ENCODE results near the gene WDFY4. TPM values are rescaled to one million over a fixed set of nuclear protein-coding genes. Genes with fewer than 3 reads are reported as not detected.

Gene WDFY4
- polyA plus RNA-seq, 1 of the 3 experiments (the other 2 are of a cell fraction) = not detected

- H3K79me2 ChIP-seq (ENCODE audit: insufficient read depth) = no peaks in the 10 kb centered on the region
- H3K9ac ChIP-seq = no peak overlapping the region
- no peaks in the 10 kb centered on the region for H3K9me2 ChIP-seq
- H3K4me2 ChIP-seq = no peak overlapping the region
- no peak for TF ChIP-seq CHD2 (IDR thresholded peaks at IDR 0.05; ENCODE audit: low read length, partially characterized antibody)
- TF ChIP-seq EP300 (IDR thresholded peaks at IDR 0.05; ENCODE audit: borderline replicate concordance in 1 of 2, low read depth in 1 of 2, low read length in 1 of 2) = no peak
- no peak for TF ChIP-seq PBX3 (IDR thresholded peaks at IDR 0.05)
- no peak for TF ChIP-seq TCF12 (IDR thresholded peaks at IDR 0.05)
- no peak for TF ChIP-seq POLR2AphosphoS5 (IDR thresholded peaks at IDR 0.05; ENCODE audit: low read depth, low read length)
- no peak for TF ChIP-seq USF1 (IDR thresholded peaks at IDR 0.05; ENCODE audit: borderline replicate concordance, low read depth)
- no peak for TF ChIP-seq MXI1 (IDR thresholded peaks at IDR 0.05; ENCODE audit: low read depth, low read length)
- TF ChIP-seq GABPA (IDR thresholded peaks at IDR 0.05; ENCODE audit: low read depth) = no peak
- TF ChIP-seq CTCF (IDR thresholded peaks at IDR 0.05) = no peak
- TF ChIP-seq RAD21 (IDR thresholded peaks at IDR 0.05; ENCODE audit: low read length) = no peak
- TF ChIP-seq NFIC (IDR thresholded peaks at IDR 0.05; ENCODE audit: borderline replicate concordance) = no peak
- no peak for TF ChIP-seq SMC3 (IDR thresholded peaks at IDR 0.05; ENCODE audit: low read depth, low read length)
- TF ChIP-seq GATA2 (CRISPR knock-in tag; IDR thresholded peaks at IDR 0.05) = no peak
- TF ChIP-seq ZBTB33 (IDR thresholded peaks at IDR 0.05; ENCODE audit: borderline replicate concordance, low read depth) = no peak
- TF ChIP-seq FOSL2 (IDR thresholded peaks at IDR 0.05; ENCODE audit: borderline replicate concordance, low read depth) = no peak
- TF ChIP-seq YY1 (IDR thresholded peaks at IDR 0.05; ENCODE audit: low read depth) = no peak
- no peak for TF ChIP-seq RFX5 (IDR thresholded peaks at IDR 0.05; ENCODE audit: low read length)
- TF ChIP-seq USF2 (IDR thresholded peaks at IDR 0.05; ENCODE audit: borderline replicate concordance, low read depth, low read length) = no peak
- ChIA-PET CTCF (interaction anchor here (2.2 kb wide), 1 partner anchor 29 kb away, joined by 6 read pairs; no protein-coding TSS in a partner anchor), POLR2A (no interaction called here)
- H3K36me3 ChIP-seq (replicated peaks in 1 of 2; ENCODE audit: control insufficient read depth in 1 of 2, insufficient read depth in 2 of 2, low read length in 1 of 2) = no peaks in the 10 kb centered on the region
- H3K4me1 ChIP-seq (ENCODE audit: control insufficient read depth in 1 of 2, insufficient read depth in 2 of 2, low read depth in 1 of 2, low read length in 1 of 2) = peaks cover 0 to 26% of the 10 kb centered on the region in 2 experiments; a peak in 1 of 4 replicates
- H3K27me3 ChIP-seq (ENCODE audit: insufficient read depth) = no peaks in the 10 kb centered on the region
- no peak overlapping the region for H2AFZ ChIP-seq (ENCODE audit: low read depth)
- no peak overlapping the region for H3K4me3 ChIP-seq (ENCODE audit: low read depth in 2 of 2, low read length in 1 of 2)
- H3K27ac ChIP-seq (ENCODE audit: low read depth in 2 of 2, low read length in 1 of 2) = no peak overlapping the region
- DNase-seq = no peak
- 32% methylated on average over 4 of the region's 4 CpGs for WGBS (ENCODE audit: low lambda C conversion rate)
- no peaks in the 10 kb centered on the region for H3K9me3 ChIP-seq
- no peaks in the 10 kb centered on the region for H3F3A ChIP-seq (replicated peaks; ENCODE audit: insufficient read depth)
- H4K20me1 ChIP-seq (ENCODE audit: insufficient read depth) = no peaks in the 10 kb centered on the region
These were observed 326.2 kb downstream of the WDFY4 start for GRCh38 chr10:49010865-49011264.
